ENCODE results near the gene CD160.
A peak's percentile ranks its signal among the peaks of the same experiment; 100 is the strongest.
"Not testable (repeated sequence)": the region's sequence is repeated elsewhere in the genome, so short reads cannot be mapped to it uniquely, and the experiment has no call there.

The CD160 gene

DNA sequence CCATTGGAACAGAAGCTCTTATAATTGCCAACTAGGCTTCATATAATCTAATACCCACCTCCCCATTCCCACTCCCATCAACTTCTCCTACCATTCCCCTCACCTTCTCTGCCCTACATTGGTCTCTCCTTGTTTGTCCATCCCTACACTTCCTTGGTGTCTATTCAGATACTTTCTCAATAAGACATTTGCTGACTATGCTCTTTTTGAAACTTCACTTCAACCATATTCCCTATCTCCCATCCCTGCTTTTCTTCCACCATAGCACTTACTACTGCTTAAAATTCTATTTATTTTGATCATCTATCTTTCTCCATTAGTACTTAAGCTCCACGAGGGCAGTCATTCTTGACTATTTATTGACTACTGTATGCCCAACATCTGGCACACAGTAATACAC, 40.4 kb downstream of the CD160 start:
- no peak for DNase-seq

- DNase-seq, result not testable (repeated sequence)
Observed at GRCh38 chr1:145760395-145760949, 41.2 kb downstream of the CD160 start.

DNA sequence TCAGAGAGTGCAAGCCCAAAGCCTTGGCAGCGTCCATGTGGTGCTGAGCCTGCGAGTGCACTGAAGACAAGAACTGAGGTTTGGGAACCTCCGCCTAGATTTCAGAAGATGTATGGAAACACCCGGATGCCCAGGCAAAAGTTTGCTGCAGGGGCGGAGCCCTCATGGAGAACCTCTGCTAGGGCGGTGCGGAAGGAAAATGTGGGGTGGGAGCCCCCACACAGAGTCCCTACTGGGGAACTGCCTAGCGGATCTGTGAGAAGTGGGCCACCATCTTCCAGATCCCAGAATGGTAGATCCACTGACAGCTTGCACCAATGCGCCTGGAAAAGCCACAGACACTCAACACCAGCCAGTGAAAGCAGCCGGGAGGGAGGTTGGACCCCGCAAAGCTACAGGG, 42.2 kb downstream of the CD160 start:
- not testable (repeated sequence) for DNase-seq

- DNase-seq, result not testable (repeated sequence)
Observed at GRCh38 chr1:145762001-145762400, 42.7 kb downstream of the CD160 start.

DNA sequence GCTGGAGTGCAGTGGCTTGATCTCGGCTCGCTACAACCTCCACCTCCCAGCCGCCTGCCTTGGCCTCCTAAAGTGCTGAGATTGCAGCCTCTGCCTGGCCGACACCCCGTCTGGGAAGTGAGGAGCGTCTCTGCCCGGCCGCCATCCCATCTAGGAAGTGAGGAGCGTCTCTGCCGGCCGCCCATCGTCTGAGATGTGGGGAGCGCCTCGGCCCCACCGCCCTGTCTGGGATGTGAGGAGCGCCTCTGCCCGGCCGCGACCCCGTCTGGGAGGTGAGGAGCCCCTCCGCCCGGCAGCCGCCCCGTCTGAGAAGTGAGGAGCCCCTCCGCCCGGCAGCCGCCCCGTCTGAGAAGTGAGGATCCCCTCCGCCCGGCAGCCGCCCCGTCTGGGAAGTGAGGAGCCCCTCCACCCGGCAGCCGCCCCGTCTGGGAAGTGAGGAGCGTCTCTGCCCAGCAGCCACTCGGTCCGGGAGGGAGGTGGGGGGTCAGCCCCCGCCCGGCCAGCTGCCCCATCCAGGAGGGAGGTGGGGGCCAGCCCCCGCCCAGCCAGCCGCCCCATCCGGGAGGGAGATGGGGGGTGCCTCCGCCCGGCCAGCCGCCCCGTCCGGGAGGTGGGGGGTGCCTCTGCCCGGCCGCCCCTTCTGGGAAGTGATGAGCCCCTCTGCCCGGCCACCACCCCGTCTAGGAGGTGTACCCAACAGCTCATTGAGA, 45.1 kb downstream of the CD160 start:
- DNase-seq, result not testable (repeated sequence)

DNA sequence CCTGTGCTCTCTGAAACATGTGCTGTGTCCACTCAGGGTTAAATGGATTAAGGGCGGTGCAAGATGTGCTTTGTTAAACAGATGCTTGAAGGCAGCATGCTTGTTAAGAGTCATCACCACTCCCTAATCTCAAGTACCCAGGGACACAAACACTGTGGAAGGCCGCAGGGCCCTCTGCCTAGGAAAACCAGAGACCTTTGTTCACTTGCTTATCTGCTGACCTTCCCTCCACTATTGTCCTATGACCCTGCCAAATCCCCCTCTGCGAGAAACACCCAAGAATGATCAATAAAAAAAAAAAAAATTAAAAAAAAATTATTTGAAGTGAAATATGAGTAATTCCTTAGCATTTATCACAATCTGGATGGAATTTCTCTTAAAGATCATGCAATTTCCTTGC, 45.8 kb downstream of the CD160 start:
- DNase-seq, result not testable (repeated sequence)

GRCh38 chr1:145765585-145766360, 46.5 kb downstream of the CD160 start:
- not testable (repeated sequence) for DNase-seq

- not testable (repeated sequence) for DNase-seq
Observed at GRCh38 chr1:145766926-145767325, 47.6 kb downstream of the CD160 start.

GRCh38 chr1:145768004-145768403, 48.7 kb downstream of the CD160 start:
- not testable (repeated sequence) for DNase-seq

DNA sequence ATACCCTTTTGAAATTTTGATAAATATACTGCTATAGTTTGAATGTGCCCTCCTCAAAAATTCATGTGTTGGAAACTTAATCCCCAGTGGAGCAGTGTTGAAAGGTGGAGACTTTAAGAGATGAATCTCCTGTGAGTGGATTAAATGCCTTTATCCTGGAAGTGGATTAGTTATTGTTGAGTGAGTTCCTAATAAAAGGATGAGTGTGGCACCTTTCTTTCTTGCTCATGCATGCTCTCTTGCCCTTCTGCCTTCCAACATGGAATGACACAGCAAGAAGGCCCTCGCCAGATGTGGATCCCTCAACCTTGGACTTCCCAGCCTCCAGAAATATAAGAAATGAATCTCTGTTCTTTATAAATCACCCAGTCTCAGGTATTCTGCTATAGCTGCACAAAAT, 51.8 kb downstream of the CD160 start:
- DNase-seq, result no peak

GRCh38 chr1:145773423-145773822, 54.1 kb downstream of the CD160 start:
- no peak for DNase-seq

DNA sequence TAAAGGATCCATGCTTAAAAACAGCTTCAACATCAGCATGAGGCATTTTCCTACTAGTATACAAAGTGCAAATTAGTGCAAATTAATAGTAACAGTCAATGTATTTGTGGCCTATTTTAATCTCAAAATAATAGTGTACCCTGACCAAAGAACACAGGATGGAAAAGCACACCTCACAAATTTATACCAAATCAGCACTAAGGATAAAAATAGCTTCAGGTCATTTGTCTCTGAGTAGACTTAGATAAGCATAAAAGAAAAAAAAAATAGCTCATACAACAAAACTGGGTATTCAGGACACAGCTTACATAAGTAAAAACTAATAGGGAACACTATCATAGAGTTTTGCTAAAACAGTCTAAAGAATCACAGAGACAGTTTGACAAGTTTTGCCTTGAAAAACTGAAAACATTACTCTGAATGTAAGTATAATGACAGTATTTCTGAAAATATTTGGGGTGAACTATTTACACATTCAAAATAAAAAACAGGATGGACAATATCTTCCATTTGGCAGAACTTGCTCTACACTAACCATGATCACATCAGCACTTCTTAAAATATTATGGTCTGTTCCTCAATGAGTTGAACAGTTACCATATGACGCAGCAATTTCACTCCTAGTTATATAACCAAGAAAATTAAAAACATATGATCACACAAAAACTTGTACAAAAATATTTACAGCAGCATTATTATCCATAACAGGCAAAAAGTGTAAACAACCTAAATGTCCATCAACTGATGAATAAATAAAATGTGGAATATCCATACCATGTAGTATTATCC, 58.3 kb downstream of the CD160 start:
- no peak for DNase-seq

GRCh38 chr1:145778146-145778540, 58.8 kb downstream of the CD160 start:
- peak; percentile 58 for DNase-seq

- peak; percentile 90 for DNase-seq
Observed at GRCh38 chr1:145782272-145783099, 63.2 kb downstream of the CD160 start.

DNA sequence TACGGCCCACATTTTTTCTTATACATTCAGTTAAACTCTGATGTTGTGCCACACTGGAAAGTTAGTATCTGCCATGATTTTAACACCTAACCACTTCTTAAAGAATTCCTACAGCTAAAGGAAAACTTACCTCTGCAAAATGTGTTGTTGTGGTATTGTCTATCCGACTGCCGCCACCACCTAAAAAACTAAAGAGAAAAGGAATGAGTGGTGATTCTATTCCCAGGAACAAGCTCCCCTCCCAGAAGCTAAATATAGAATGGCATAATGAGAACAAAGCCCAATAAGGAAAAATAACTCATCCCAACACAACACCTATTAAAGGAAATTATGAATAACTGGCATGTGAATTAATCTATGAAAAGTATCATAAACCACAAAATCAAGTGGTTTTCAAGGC, 65.1 kb downstream of the CD160 start:
- no peak for DNase-seq

GRCh38 chr1:145785547-145785946, 66.2 kb downstream of the CD160 start:
- no peak for DNase-seq

DNA sequence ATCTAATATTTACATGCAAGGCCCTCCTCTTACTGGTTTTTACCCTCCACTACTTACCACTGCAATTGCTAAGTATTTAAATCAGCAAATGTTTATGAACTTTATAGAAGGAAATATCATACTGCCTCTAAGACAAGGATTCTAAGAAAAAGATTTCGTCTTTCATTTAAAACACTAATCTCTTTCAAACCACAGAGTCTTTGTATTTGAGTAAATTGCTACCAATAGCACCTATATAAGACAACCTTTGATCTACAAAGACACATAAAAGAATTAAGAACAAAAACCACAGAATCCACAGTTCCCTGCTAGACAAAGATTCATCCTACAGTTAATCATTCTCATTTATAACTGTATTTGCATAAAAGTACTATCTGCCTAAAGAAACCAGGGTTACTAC, 67.0 kb downstream of the CD160 start:
- DNase-seq, result no peak

GRCh38 chr1:145788580-145788979, 69.3 kb downstream of the CD160 start:
- DNase-seq, result no peak

Data from fibroblast of upper back skin (primary cell).